ENCODE measurements around the gene FAM149A.

GRCh38 chr4:186172546-186172945 is 68.0 kb downstream of the FAM149A start:
- no peak for TF ChIP-seq POLR2A (IDR thresholded peaks at IDR 0.05)
- TF ChIP-seq CTCF (IDR thresholded peaks at IDR 0.05 in 4 of 5, conservative IDR thresholded peaks at IDR 0.05 in 1 of 5): no peak
